ENCODE results near the gene PCNX3. TPM values are rescaled to one million over a fixed set of nuclear protein-coding genes. Genes with fewer than 3 reads are reported as not detected.

The PCNX3 gene
- polyA plus RNA-seq, 3 donors = 0.58 to 36.4 (median 1.7) TPM

DNA sequence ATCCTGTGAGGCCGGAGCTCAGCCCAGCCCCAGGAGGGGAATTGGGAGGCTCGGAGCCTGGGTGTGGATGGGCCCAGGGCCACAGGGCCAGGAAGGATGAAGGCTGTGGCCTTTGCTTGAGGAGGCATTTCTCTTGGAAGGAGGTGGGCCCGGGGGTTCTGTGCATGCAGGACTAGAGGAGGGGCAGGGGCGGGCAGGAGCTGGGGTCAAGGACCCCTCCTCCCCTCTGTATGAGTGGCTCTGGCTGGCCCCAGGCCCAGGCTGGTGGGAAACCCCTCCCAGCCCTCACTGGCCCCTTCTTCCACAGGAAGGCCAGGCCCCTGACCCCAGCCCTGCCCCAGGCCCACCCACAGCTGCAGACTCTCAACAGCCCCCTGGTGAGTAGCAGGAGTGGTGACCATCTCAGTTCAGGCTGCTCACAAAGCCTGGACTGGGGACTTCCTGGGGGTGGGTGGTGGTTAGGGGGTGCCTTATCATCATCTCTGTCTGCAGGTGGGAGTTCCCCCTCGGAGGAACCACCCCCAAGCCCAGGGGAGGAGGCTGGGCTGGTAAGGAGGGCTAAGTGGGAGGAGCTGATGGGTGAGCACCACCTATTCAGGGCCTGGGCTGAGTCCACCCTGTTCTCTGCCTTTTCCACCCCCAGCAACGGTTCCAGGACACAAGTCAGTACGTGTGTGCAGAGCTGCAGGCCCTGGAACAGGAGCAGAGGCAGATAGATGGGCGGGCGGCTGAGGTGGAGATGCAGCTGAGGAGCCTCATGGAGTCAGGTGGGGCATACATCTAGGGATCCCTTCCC lies 25.9 kb upstream of the PCNX3 start:
- Histone ChIP-seq H3K9me3 (replicated peaks in 1 of 2; ENCODE audit: control insufficient read depth in 1 of 2, insufficient read depth in 1 of 2, low read length in 2 of 2) (no peaks in the 10 kb centered on the region), H3K9ac (ENCODE audit: insufficient read depth, low read length, poor library complexity, severe bottlenecking) (no peak overlapping the region), H3K27me3 (ENCODE audit: control insufficient read depth in 2 of 2, insufficient read depth in 2 of 2, low read length in 2 of 2) (no peaks in the 10 kb centered on the region), H3K27ac (ENCODE audit: low read depth in 1 of 2, low read length in 2 of 2) (peak overlapping the region in 1 of 2 donors; percentile 41), H4K20me1 (ENCODE audit: insufficient read depth, low read length) (peaks cover 95% of the 10 kb centered on the region), H2AFZ (ENCODE audit: insufficient read depth, low read depth, low read length, poor library complexity, severe bottlenecking) (no peak overlapping the region), H3K4me2 (replicated peaks; ENCODE audit: extremely low read depth, low read length, poor library complexity, severe bottlenecking) (no peak overlapping the region), H3K36me3 (replicated peaks in 1 of 2; ENCODE audit: control insufficient read depth in 1 of 2, insufficient read depth in 2 of 2, low read length in 2 of 2) (peaks cover 57 to 64% of the 10 kb centered on the region in 2 donors), H3K4me1 (ENCODE audit: control insufficient read depth in 1 of 2, insufficient read depth in 2 of 2, low read length in 2 of 2) (peaks cover 50 to 63% of the 10 kb centered on the region in 2 donors), H3K4me3 (replicated peaks in 1 of 3; ENCODE audit: low read depth in 2 of 3, low read length in 3 of 3) (no peak overlapping the region), H3K79me2 (ENCODE audit: insufficient read depth, low read length) (peaks cover 48% of the 10 kb centered on the region)
- Mint-ChIP-seq H3K9me3 (no peaks in the 10 kb centered on the region), H3K4me3 (no peak overlapping the region), H3K27me3 (ENCODE audit: low read depth in 3 of 3) (no peaks in the 10 kb centered on the region), H3K36me3 (peaks cover 38 to 69% of the 10 kb centered on the region in 2 donors), H3K4me1 (peaks cover 57% of the 10 kb centered on the region), H3K27ac (peak overlapping the region; percentile 31 to 96 (median 94))
- intact Hi-C loops (cut with micrococcal nuclease) = no loop called here
- WGBS (ENCODE audit: insufficient coverage) = 97% methylated on average over 6 of the region's 9 CpGs
- no peak for DNase-seq
- TF ChIP-seq, protein P1, sequence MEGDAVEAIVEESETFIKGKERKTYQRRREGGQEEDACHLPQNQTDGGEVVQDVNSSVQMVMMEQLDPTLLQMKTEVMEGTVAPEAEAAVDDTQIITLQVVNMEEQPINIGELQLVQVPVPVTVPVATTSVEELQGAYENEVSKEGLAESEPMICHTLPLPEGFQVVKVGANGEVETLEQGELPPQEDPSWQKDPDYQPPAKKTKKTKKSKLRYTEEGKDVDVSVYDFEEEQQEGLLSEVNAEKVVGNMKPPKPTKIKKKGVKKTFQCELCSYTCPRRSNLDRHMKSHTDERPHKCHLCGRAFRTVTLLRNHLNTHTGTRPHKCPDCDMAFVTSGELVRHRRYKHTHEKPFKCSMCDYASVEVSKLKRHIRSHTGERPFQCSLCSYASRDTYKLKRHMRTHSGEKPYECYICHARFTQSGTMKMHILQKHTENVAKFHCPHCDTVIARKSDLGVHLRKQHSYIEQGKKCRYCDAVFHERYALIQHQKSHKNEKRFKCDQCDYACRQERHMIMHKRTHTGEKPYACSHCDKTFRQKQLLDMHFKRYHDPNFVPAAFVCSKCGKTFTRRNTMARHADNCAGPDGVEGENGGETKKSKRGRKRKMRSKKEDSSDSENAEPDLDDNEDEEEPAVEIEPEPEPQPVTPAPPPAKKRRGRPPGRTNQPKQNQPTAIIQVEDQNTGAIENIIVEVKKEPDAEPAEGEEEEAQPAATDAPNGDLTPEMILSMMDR (IDR thresholded peaks at IDR 0.05) = no peak

GRCh38 chr11:65590240-65590738 lies 25.3 kb upstream of the PCNX3 start:
- intact Hi-C loops (cut with micrococcal nuclease) = no loop called here
- H3K9ac ChIP-seq (ENCODE audit: insufficient read depth, low read length, poor library complexity, severe bottlenecking) = no peak overlapping the region
- no peaks in the 10 kb centered on the region for H3K27me3 ChIP-seq (ENCODE audit: control insufficient read depth in 2 of 2, insufficient read depth in 2 of 2, low read length in 2 of 2)
- H2AFZ ChIP-seq (ENCODE audit: insufficient read depth, low read depth, low read length, poor library complexity, severe bottlenecking) = no peak overlapping the region
- Mint-ChIP-seq H3K9me3 (no peaks in the 10 kb centered on the region), H3K4me1 (peaks cover 63% of the 10 kb centered on the region), H3K4me3 (no peak overlapping the region), H3K36me3 (peaks cover 38 to 70% of the 10 kb centered on the region in 2 donors), H3K27ac (peak overlapping the region in 2 of 7 donors; percentile 25 to 61), H3K27me3 (ENCODE audit: low read depth in 3 of 3) (no peaks in the 10 kb centered on the region)
- peaks cover 98% of the 10 kb centered on the region for H4K20me1 ChIP-seq (ENCODE audit: insufficient read depth, low read length)
- no peak for DNase-seq
- WGBS (ENCODE audit: insufficient coverage) = 91% methylated on average over 6 of the region's 8 CpGs
- H3K9me3 ChIP-seq (replicated peaks in 1 of 2; ENCODE audit: control insufficient read depth in 1 of 2, insufficient read depth in 1 of 2, low read length in 2 of 2) = no peaks in the 10 kb centered on the region
- peak overlapping the region in 1 of 2 donors; percentile 41 for H3K27ac ChIP-seq (ENCODE audit: low read depth in 1 of 2, low read length in 2 of 2)
- TF ChIP-seq, protein P1 (IDR thresholded peaks at IDR 0.05) = no peak
- peaks cover 56 to 69% of the 10 kb centered on the region in 2 donors for H3K4me1 ChIP-seq (ENCODE audit: control insufficient read depth in 1 of 2, insufficient read depth in 2 of 2, low read length in 2 of 2)
- H3K4me3 ChIP-seq (replicated peaks in 1 of 3; ENCODE audit: low read depth in 2 of 3, low read length in 3 of 3) = no peak overlapping the region
- peaks cover 57 to 62% of the 10 kb centered on the region in 2 donors for H3K36me3 ChIP-seq (replicated peaks in 1 of 2; ENCODE audit: control insufficient read depth in 1 of 2, insufficient read depth in 2 of 2, low read length in 2 of 2)
- no peak overlapping the region for H3K4me2 ChIP-seq (replicated peaks; ENCODE audit: extremely low read depth, low read length, poor library complexity, severe bottlenecking)
- H3K79me2 ChIP-seq (ENCODE audit: insufficient read depth, low read length) = peaks cover 45% of the 10 kb centered on the region
